ENCODE data around the gene RAB11FIP4. TPM values are rescaled to one million over a fixed set of nuclear protein-coding genes. Genes with fewer than 3 reads are reported as not detected.

RAB11FIP4 gene
- total and polyA plus RNA-seq, 2 of the 13 experiments (the other 11 are each of a cell fraction or from before 2014, with no cell fraction given): 28.0 to 89.3 TPM

DNA sequence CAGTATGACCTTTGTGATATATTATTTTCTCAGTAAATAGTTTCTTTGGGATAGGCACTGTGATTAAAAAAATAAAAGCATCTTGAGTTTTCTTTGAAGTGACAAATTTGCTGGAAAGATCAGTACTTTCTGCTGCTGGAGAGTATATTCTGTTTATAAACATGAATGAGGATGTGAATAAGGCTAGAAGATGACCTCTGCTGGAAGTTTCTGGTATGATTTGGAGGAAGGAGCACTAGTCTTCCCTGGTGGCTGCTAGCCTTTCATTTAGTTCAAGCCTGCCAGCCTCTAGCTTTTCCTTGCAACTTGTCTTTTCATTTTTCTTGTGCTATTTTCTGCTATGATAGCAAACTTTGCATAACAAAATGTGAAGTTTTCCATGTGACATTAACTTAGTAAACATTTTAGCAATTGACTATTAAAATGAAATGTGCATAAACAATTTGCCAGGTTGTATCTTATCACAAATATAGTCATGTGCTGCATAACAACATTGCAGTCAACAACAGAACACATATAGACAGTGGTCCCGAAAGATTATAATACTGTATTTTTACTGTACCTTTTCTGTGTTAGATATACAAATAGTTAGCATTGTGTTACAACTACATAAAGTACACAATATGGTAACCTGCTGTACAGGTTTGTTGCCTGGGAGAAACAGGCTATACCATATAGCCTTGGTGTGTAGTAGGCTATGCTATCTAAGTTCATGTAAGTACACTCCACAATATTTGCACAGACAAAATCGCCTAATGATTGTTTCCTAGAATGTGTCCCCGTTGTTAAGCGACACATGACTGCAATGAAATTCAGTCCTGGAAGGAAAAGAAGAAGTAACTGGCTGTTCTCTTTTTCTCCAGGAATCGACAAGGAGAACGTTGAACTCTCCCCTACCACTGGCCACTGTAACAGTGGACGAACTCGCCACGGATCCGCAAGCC lies 18.1 kb upstream of the RAB11FIP4 start (continued):
- TF ChIP-seq, protein P1, sequence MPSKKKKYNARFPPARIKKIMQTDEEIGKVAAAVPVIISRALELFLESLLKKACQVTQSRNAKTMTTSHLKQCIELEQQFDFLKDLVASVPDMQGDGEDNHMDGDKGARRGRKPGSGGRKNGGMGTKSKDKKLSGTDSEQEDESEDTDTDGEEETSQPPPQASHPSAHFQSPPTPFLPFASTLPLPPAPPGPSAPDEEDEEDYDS (CRISPR knock-in tag; IDR thresholded peaks at IDR 0.05): no peak
- no peak for TF ChIP-seq ZFX (CRISPR knock-in tag; IDR thresholded peaks at IDR 0.05; ENCODE audit: low read depth)
- TF ChIP-seq KLF12 (CRISPR knock-in tag; IDR thresholded peaks at IDR 0.05; ENCODE audit: borderline replicate concordance): no peak
- TF ChIP-seq SMAD3 (CRISPR knock-in tag; IDR thresholded peaks at IDR 0.05): no peak
- no peak for TF ChIP-seq ZNF253 (CRISPR knock-in tag; IDR thresholded peaks at IDR 0.05; ENCODE audit: borderline replicate concordance)
- TF ChIP-seq MTF2 (CRISPR knock-in tag; IDR thresholded peaks at IDR 0.05; ENCODE audit: borderline replicate concordance): no peak
- no peak for TF ChIP-seq HDAC6 (IDR thresholded peaks at IDR 0.05; ENCODE audit: low read depth, low read length)
- TF ChIP-seq SOX5 (CRISPR knock-in tag; IDR thresholded peaks at IDR 0.05; ENCODE audit: borderline replicate concordance): no peak
- TF ChIP-seq EEA1 (CRISPR knock-in tag; IDR thresholded peaks at IDR 0.05; ENCODE audit: borderline replicate concordance): no peak

DNA sequence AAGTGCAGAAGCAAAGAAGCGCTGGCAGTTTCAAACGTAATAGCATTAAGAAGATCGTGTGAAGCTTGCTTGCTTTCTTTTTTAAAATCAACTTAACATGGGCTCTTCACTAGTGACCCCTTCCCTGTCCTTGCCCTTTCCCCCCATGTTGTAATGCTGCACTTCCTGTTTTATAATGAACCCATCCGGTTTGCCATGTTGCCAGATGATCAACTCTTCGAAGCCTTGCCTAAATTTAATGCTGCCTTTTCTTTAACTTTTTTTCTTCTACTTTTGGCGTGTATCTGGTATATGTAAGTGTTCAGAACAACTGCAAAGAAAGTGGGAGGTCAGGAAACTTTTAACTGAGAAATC lies 17.4 kb upstream of the RAB11FIP4 start:
- ATAC-seq (no peak), FAIRE-seq (no peak), DNase-seq (ENCODE audit: low spot score) (no peak)
- Histone ChIP-seq H2AFZ (ENCODE audit: low read length) (no peak overlapping the region), H3K4me1 (ENCODE audit: insufficient read depth, low read length) (peaks cover 8% of the 10 kb centered on the region), H3K27ac (ENCODE audit: extremely low read length, insufficient read depth, low read length) (no peak overlapping the region), H3K4me2 (ENCODE audit: low read depth, low read length) (no peak overlapping the region), H3K79me2 (ENCODE audit: insufficient read depth, low read length) (no peaks in the 10 kb centered on the region), H4K20me1 (ENCODE audit: insufficient read depth, low read length) (no peaks in the 10 kb centered on the region), H3K4me3 (replicated peaks in 1 of 3; ENCODE audit: insufficient read depth in 1 of 3, low read depth in 2 of 3, low read length in 3 of 3) (no peak overlapping the region), H3K9ac (ENCODE audit: insufficient read depth, low read depth, low read length) (no peak overlapping the region), H3K36me3 (replicated peaks in 1 of 2; ENCODE audit: control insufficient read depth in 1 of 2, insufficient read depth in 2 of 2, low read length in 2 of 2) (peaks cover 2 to 8% of the 10 kb centered on the region in 2 experiments; a peak in 3 of 5 replicates), H3K27me3 (ENCODE audit: control insufficient read depth in 1 of 2, insufficient read depth in 2 of 2, low read length in 2 of 2) (no peaks in the 10 kb centered on the region), H3K9me3 (ENCODE audit: low read length) (no peaks in the 10 kb centered on the region)
- in situ Hi-C loops (cut with HindIII; ENCODE audit: extremely low pct_ligation_motif_present, low pct_unique_long_range_greater_than_20kb): no loop called here
- POLR2A ChIA-PET: no interaction called here
- CTCF ChIA-PET (ENCODE audit: low intra/inter-chr PET ratio, low total read pairs): no interaction called here
- intact Hi-C loops (cut with micrococcal nuclease; ENCODE audit: unreplicated experiment): no loop called here
- WGBS (ENCODE audit: low lambda C conversion rate): 89% methylated on average over 6 of the region's 6 CpGs
- no peak for TF ChIP-seq ZNF263 (CRISPR knock-in tag; IDR thresholded peaks at IDR 0.05)
- TF ChIP-seq, protein P2, sequence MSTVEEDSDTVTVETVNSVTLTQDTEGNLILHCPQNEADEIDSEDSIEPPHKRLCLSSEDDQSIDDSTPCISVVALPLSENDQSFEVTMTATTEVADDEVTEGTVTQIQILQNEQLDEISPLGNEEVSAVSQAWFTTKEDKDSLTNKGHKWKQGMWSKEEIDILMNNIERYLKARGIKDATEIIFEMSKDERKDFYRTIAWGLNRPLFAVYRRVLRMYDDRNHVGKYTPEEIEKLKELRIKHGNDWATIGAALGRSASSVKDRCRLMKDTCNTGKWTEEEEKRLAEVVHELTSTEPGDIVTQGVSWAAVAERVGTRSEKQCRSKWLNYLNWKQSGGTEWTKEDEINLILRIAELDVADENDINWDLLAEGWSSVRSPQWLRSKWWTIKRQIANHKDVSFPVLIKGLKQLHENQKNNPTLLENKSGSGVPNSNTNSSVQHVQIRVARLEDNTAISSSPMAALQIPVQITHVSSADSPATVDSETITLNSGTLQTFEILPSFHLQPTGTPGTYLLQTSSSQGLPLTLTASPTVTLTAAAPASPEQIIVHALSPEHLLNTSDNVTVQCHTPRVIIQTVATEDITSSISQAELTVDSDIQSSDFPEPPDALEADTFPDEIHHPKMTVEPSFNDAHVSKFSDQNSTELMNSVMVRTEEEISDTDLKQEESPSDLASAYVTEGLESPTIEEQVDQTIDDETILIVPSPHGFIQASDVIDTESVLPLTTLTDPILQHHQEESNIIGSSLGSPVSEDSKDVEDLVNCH (CRISPR knock-in tag; IDR thresholded peaks at IDR 0.05): no peak
- BruUV-seq (replicated peaks): no TSS peak

All from HepG2 (cell line).